GM18505 (cell line): ENCODE measurements around the gene IFT27.
A peak's percentile ranks its signal among the peaks of the same experiment; 100 is the strongest.

Experiments
- ATAC-seq: cut with Tn5 transposase; IDR thresholded peaks from one replicate; pipeline ENCODE4 v1.9.1; 2021; ENCODE audit not compliant: unreplicated experiment
- POLR2A ChIP-seq: IDR thresholded peaks from 4 replicates; pipeline ENCODE4 v1.6.1; 2011; ENCODE audit warnings: borderline replicate concordance; ENCODE audit not compliant: insufficient read depth, insufficient read length; ENCODE audit errors: extremely low read depth

Gene IFT27, protein sequence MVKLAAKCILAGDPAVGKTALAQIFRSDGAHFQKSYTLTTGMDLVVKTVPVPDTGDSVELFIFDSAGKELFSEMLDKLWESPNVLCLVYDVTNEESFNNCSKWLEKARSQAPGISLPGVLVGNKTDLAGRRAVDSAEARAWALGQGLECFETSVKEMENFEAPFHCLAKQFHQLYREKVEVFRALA

DNA sequence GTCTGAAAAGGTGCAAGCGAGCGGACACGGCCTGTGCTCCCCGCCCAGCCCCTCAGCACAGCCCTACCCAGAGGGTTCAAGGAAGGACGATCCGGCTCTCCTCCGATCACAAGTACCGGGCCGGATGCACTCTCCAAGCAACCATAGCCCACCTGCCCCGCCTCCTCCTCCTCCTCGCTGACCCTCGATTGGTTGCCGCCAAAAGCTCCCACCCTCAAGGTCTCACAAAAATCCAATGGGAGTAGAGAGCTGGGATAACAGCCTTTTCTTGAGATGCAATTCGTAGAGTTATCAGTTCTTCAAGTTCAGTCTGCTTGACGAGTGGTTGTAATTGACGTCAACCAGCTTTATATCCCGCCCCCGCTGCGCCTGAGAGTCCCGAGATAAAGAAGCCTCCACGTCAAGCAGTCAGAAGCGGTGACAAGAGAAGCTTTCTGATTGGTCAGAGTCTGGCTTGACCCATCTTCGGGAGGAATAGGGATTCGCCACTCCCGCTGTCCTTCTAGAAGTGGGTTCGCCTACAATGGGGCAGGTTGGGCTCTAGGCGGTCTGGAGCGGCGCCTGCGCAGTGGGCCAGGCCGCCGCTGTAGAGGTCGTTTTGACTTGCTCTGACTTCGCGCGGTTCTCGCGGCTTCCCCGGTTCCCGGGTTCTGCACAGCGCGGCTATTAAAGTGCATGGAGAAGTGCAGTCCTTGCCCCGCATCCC lies at the start of gene IFT27:
TSS of gene IFT27 (minus strand) at position 156 of the 706 bp plus-strand sequence. CDS start 412 bp downstream, outside the sequence.
- peak; percentile 57 for TF ChIP-seq POLR2A
- peak; percentile 84 for ATAC-seq

DNA sequence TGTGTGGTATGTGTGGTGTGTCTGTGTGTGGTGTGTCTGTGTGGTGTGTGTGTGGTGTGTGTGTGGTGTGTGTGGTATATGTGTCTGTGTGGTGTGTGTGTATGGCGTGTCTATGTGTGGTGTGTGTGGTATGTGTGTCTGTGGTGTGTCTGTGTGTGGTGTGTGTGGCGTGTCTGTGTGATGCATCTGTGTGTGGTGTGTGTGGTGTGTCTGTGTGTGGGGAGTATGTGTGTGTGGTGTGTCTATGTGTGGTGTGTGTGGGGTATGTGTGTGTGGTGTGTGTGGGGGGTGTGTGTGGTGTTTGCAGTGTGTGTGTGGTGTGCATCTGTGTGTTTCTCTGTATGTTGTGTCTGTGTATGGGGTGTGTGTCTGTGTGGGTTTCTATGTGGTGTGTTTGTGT lies 48.7 kb upstream of the IFT27 start:
- ATAC-seq = no peak
- no peak for TF ChIP-seq POLR2A

DNA sequence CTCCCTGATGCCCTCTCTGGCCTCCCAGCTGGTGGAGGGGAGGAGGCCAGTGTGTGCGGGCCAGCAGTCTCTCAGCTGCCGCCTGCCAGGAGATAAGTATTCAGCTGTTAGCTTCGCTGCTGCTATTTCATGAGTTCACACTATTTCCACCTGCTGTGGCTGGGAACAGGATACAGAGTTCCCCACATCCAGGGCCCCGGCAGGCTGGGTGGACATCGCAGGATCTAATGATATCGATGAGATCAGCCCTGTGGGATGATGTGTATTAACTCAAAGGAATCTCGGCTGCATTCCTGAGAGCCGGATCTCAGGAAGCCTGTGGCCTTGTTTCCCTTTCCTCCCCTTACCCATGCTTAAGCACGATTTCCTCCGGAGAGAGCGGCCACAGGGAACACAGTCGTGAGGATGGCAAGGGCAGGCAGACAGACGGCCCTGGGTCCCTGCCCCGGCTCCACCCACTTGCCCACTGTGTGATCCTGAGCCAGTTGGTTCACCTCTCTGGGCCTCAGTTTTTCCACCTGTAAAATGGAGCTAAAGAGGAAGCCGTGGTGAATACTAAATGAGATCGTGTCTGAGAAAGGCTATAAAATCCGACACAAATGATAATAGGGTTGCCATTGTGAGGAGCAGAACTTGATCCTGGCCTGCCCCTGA lies 47.4 kb upstream of the IFT27 start:
- no peak for TF ChIP-seq POLR2A
- ATAC-seq = no peak

DNA sequence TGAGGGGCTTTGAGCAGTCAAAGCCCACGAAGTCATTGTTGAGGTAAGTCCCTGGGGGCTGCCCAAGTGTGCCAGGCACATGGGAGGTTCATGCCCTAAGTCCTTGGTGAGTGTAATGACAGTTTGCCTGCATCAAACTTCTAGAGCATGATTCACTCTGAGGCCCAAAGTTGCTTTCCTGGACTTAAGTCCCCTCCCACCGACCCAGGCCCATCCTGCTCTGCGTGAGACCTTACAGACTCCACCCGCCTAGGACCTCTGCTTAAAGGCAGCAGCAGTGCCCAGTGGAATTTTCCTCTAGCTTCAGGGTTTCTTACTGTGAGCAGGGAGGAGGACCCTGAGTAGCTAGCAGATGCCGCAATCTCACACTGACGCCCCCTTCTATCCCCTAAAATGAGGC lies 46.7 kb upstream of the IFT27 start:
- no peak for ATAC-seq
- no peak for TF ChIP-seq POLR2A

DNA sequence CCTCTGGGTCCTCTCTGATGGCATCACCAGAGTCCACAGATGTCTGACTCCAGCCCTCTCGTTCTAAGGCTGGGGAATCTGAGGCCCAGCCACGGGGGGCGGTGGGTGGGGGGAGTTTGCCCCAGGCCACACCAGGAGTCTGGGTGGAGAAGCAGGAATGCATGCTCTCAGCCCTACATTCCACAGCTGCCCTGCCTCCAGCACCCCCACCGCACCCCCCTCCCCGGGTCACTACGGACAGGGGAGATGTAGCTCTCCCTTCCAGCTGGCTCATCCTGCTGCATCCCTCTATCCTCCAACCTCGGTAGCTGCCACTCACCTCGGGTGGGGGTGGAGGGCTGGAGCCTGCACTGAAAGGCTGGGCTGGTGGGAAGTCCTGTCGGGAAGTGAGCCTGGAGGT lies 43.2 kb upstream of the IFT27 start:
- TF ChIP-seq POLR2A = no peak
- no peak for ATAC-seq

DNA sequence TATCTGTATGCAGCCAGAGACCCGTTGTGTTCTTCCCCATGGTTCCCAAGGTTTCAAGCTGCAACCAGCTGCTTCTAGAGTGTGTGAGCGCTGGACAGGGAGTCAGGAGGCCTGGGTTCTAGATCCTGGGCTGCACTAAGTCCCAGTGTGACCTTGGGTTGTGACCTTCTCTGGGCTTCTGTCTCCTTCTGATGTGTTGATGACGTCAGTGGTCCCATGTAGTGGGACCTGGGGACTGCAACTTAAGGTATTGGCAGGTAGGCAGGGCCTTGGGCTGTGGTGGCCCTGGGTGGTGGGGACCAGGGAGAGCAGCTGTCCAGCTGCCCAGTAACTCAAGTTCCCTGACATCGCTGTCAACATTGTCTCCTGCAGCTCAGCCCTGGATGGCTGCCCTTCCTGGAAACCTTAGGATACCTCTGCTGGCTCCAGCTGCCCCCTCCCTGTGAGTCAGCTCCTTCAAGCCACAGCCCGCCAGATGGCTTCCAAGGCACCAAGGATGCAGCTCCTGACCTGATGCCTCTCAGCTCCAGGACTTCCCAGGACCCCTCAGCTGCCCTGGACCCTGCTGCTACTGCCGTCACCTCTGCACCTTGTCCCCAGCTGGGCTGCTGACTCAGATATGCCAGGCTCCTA lies 42.2 kb upstream of the IFT27 start:
- ATAC-seq = no peak
- TF ChIP-seq POLR2A = no peak

DNA sequence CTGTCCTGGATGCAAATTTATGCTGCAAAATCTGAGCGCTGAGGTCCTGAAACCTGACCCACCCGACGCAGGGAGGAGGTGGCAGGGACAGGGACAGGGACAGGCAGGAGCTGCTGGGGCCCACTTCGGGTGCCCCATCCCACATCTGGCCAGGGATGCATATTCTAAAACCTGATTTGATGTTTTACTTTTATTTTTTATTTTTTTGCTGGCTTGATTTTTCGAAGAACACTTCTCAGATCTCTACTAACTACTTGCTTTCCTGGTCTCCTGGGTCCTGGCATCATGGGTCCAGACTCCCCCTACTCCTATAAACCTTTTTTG lies 41.6 kb upstream of the IFT27 start:
- no peak for TF ChIP-seq POLR2A

DNA sequence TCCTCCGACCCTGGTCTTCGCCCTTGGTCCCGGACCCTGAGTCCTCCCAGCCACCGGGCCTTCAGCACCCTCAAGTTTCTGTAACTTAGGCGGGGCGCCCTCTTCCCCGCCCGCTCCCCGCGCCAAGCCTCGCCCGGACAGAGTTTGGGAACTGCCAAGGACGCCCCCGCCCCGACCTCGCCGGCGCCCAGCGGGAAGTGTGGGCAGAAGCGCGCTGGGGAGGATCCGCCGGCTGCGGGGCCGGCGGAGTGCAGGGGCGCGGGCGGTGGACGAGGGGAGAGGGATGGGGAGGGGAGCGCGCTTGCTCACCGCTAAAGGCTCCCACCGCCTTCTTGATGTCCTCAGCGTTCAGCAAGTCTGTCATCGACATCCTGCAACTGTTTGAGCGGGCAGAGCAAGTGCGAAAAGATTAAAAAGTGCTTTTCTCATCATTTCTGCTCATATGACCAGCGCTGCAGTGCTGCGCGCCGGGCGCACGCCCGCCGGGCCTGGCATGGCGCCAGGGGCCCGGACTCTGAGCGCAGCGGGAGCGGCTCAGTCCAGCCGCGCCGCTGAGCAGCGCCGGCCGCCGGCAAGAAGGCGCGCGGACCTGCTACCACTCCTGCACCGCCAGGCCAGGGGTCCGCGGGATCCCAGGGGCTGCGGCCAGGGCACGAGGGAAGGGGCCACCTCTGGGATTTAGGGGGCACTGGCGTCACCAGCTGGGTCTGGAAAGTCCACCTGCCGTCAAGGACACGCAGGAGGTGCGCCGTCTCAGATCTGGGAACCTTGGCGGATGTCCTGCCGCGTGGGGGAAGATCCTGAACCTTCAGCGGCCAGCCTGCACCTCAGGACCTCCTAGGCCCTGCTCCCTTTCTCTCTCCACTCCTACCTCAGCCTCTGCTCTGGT lies 41.0 kb upstream of the IFT27 start, which contains the start of gene PVALB:
TSS of gene PVALB (minus strand) at position 400 of the 889 bp plus-strand sequence. CDS start at position 370, 30 bp downstream.
- no peak for ATAC-seq
- TF ChIP-seq POLR2A = no peak

More for the DNA sequence above, 41.6 kb upstream of the IFT27 start:
- ATAC-seq = no peak

DNA sequence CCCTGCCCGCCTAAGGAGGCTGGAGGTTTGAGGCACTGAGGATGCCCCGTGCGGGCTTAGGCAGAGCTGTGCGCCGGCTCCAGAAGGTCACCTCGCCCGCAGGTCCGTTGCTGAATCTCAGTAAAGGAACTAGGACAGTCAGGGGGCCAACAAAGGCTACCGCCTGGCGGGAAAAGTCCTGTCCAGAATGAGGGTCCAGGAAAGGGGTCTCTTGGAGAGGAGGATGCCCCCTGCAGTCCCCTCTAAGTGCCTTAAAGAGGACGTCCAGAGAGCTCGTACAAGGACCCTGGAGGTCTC lies 40.4 kb upstream of the IFT27 start:
- TF ChIP-seq POLR2A = no peak
- ATAC-seq = no peak

DNA sequence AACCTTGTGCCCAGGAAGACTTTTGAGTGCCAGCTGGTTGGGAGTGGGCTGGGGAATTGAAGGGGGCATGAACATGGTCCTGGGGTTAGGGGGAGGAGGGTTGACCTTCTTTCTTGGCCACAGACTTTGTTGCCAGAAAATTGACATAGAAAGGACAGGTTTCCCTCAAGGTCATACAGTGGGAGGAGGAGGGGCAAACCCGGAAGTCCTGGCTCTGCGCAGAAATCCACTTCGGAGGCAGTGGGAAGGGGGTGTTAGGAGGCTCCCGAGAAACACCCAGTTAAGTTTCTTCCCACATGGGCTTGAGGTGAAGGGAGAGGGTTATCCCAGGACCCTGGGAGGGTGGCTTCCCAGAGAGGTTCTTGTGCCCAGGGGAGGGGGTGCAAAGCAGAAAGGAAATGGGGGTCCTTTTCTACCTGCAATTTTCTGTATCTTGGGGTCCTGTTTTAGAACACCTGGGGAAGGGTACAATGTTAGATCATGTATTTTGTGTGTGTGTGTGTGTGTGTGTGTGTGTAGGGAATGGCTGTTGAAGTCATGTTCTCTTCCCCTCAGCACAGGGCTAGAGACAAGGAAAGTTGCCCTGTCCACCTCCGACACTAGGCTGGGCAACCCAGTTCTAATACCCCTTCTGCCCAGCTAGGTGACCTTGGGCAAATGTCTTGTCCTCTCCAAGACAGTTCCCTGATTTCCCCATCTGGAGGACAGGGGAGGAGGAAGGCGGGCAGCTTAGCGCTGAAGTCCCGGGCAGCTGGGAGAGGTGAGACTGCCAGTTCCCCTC lies 39.8 kb upstream of the IFT27 start:
- no peak for TF ChIP-seq POLR2A
- ATAC-seq = no peak

DNA sequence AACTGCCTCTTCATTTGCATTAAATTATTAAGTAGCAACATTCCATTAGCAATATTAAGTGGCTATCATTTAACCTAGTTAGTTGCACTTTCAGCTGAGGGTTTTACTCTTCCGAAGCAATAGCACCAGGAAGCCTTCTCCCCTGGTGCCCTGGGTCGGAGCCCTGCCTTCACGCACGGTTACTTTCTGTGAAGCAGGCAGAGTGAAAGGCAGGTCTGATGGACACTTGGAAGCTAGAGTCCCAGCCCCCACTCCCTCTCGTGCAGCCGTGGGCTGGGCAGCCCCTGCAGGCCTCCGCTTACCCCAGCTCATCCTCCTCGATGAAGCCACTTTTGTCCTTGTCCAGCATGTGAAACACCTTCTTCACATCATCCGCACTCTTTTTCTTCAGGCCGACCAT lies 38.9 kb upstream of the IFT27 start:
- ATAC-seq = no peak
- TF ChIP-seq POLR2A = no peak

DNA sequence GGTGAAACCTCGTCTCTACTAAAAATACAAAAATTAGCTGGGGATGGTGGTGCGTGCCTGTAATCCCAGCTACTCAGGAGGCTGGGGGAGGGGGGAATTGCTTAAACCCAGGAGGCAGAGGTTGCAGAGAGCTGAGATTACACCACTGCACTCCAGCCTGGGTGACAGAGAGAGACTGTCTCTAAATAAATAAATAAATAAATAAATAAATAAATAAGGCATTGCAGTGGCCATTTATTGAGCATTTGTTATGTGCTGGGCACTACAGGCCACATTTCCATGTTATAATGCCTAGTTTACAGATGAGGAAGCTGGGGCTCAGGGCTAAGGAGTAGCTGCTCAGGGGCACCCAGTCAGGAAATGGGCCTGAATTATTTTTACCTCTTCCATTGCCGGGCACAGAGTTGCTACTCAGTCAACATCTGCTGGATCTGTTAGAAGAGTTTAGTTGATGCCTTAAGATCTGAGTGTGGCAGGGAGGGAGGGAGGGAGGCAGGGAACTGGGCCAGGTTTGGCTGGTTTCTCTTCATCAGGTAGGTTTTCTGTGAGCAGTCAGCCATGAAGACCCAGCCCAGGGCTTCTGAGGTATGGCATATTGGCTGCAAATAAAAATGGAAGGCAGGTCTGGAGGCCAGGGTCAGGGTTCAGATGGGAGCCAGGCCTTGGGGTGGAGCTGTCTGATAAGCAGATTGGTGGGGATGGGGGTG lies 35.3 kb upstream of the IFT27 start:
- no peak for TF ChIP-seq POLR2A
- no peak for ATAC-seq
